Astrocyte of the cerebellum (primary cell): Measurements from ENCODE around the gene CYBB.

Experiments used
- DNase-seq: peaks from one replicate; pipeline ENCODE4 v3.0.0-alpha.2; 2011; ENCODE audit warnings: low read depth
- H3K4me3 ChIP-seq: 2 replicates; pipeline ENCODE4 v1.5.1; 2011; ENCODE audit warnings: mild to moderate bottlenecking, low read depth, low read length, moderate library complexity
- CTCF ChIP-seq: IDR thresholded peaks from 2 replicates; pipeline ENCODE4 v1.5.1; 2012; ENCODE audit warnings: low read length, low read depth, moderate library complexity, mild to moderate bottlenecking; ENCODE audit errors: missing control alignments
- in situ Hi-C: cut with HindIII; loops from 2 replicates; pipeline ENCODE4 v1.10.0; 2017; ENCODE audit warnings: low sequenced_read_pairs

Gene CYBB

DNA sequence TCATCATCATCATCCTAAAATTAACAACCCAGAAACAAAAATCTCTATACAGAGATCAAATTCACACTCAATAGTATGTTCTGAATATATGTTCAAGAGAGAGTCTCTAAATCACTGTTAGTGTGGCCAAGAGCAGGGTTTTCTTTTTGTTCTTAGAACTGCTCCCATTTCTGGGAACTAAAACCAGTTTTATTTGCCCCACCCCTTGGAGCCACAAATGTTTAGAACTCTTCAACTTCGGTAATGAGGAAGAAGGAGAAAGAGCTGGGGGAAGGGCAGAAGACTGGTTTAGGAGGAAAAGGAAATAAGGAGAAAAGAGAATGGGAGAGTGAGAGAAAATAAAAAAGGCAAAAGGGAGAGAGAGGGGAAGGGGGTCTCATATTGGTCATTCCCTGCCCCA, 32.3 kb downstream of the CYBB start:
- no peak for TF ChIP-seq CTCF
- no peak overlapping the region for H3K4me3 ChIP-seq
- in situ Hi-C loops, result no loop called here
- DNase-seq, result no peak

DNA sequence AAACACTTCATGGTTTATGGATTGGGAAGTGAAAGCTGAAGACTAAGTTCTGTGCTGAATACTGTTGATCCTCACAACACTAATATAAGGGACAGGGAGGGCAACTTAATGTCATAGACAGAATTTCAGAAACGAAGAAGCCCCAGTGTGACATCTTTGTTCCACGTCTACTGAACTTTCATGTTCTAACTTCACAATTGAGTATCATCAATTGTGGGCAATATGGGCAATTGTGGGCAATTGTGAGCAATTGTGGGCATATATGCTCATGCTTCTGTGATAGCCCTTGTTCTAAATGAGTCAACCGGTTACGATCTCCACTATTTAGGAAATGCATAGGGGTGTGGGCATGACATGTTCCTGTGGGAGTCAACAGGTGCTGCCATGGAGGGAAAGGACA, 33.7 kb downstream of the CYBB start:
- DNase-seq, result no peak
- in situ Hi-C loops, result no loop called here
- no peak overlapping the region for H3K4me3 ChIP-seq
- TF ChIP-seq CTCF, result no peak

DNA sequence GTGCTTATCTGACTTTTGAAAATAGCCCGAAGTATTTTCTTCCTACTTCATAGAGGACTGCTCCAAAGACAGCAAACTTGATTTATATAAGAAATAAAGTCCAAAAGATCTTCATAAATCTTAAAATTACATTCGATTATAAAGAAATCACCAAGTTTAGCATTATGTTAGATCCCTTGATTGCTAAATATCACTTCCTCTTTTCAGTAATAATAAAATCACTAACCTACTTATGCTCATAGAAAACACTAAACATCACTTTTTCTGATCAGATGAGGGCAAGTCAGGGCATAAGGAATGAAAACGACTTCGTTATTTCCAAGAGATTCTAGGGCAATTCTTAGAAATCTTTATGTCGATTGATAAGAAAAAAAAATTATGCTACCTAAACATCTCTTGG, 35.5 kb downstream of the CYBB start:
- no peak overlapping the region for H3K4me3 ChIP-seq
- no peak for TF ChIP-seq CTCF
- no peak for DNase-seq
- in situ Hi-C loops, result no loop called here

DNA sequence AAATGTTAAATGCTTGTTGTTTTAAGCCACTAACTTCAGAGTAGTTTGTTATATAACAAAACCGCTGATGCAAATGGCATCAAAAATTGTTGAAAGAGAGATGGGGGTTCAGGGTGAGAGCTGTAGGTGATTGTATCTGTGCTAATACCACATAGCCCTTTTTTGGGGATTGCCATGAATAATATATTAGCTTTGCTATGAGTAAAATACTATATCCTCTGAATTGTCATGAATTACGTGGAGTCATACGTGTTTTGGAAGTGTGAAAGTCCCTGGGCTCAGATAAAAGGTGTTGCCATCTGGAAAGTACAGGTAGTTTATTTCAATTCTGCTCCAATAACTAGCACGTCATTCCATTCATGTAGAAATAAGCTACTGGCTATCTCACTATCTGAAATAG, 36.9 kb downstream of the CYBB start:
- no peak for DNase-seq
- H3K4me3 ChIP-seq, result no peak overlapping the region
- TF ChIP-seq CTCF, result no peak
- in situ Hi-C loops, result no loop called here

DNA sequence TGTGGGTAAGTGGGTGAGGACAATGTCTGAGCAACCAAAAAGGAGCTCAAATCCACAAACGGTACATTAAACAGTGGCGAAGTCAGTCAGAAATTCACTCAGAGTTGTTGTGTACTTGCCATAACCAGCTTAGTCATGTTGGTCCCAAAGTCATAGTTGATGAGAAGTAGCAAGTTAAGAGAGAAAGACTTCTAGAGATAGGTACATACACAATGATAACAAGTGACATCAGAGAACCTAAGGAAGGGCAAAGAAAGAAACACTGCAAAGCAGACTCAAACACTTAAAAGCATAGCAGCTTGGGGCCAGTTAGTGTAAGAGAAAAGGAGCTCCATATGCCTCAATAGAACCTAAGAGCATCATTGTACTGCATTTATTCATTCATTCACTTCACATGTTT, 37.3 kb downstream of the CYBB start:
- H3K4me3 ChIP-seq, result no peak overlapping the region
- in situ Hi-C loops, result no loop called here
- no peak for DNase-seq
- no peak for TF ChIP-seq CTCF

GRCh38 chrX:37817579-37817978, 37.7 kb downstream of the CYBB start:
- in situ Hi-C loops, result no loop called here
- TF ChIP-seq CTCF, result no peak
- DNase-seq, result no peak
- H3K4me3 ChIP-seq, result no peak overlapping the region

DNA sequence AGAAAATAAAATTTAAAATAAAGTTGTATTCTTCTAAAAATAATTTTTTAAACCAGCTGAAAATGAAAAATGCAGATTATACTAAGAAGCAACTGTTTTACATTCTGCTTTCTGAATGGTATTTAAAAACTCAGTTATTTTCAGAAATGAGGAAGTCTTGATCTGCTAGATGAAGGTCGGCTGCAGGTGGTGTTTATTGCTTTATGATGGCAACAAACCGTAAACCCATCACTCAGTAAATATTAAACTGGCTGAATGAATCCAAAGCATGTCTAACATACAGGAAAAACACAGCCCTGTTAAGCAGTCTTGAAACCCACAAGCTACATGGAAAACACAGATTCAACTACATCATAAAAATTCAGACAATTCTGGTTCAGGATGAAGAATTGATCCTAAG, 38.2 kb downstream of the CYBB start:
- no peak for TF ChIP-seq CTCF
- H3K4me3 ChIP-seq, result no peak overlapping the region
- DNase-seq, result no peak
- in situ Hi-C loops, result no loop called here
